ENCODE measurements around the gene DISP3.

Gene DISP3

DNA sequence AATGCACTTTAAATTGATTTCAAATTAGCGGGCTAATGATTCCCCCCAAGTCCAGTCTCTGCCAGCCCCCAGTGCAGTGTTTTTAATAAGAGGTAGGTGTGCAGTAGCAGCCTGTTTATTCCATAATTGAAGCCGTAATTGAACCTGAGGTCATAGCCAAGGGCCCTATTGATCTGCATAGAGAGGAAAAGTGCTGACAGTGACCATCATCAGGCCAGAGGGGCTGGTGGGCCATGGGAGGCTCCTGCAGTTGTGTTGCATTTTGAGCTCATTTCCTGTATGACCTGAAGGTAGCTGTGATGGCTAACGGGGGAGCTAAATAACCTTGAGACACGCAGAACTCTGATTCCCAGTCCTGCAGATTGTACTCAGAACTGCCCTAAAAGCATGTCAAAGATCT, 67.5 kb downstream of the DISP3 start:
- DNase-seq (ENCODE audit: low read depth): no peak

DNA sequence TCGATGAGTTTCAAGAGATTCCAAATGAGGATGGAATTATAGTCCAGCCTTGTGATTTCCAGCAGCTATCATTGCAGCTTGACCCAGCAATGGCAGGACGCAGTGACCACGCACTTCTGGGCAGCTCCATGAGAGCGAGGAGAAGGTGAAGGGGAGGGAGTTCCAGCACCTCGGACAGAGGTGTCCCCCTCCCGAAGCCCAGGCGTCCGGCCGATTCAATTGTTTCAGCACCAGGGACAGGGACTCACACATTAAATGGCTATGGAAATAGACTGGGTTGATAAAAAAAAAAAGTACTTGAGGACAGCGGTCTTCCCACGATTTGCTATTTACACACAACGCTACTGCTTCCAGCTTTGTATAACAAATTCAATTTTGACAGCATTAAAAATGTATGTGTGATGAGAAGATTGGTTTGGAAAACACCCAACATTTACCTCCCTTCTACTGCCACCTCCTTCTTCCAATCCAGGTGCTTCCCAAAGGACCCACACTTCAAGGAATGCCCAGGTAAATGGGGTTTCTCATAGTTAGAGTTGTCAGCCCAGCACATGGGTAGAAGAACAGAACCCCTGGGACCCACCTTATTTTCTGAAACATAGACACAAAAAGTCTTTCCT, 71.8 kb downstream of the DISP3 start:
- peak; percentile 47 for DNase-seq (ENCODE audit: low read depth)

DNA sequence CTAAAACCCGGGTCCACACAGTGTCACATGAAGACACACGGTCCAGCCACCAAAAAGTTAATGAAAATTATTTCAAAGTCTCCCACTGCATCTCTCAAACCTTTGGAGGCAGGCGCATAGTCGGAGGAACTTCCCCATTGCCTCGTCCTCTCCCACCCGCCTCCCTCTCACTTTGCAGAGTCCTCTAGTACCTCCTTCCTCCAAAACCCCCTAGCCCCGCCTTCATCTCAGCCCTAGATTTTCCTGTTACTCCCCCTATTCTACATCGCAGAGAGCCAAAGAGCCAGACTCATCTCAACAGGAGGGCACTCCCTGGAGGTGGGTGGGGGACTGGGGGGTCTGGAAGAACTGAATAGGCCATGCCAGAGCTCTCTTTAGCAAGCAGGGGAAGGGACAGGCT, 79.3 kb downstream of the DISP3 start:
- DNase-seq (ENCODE audit: low read depth): no peak

DNA sequence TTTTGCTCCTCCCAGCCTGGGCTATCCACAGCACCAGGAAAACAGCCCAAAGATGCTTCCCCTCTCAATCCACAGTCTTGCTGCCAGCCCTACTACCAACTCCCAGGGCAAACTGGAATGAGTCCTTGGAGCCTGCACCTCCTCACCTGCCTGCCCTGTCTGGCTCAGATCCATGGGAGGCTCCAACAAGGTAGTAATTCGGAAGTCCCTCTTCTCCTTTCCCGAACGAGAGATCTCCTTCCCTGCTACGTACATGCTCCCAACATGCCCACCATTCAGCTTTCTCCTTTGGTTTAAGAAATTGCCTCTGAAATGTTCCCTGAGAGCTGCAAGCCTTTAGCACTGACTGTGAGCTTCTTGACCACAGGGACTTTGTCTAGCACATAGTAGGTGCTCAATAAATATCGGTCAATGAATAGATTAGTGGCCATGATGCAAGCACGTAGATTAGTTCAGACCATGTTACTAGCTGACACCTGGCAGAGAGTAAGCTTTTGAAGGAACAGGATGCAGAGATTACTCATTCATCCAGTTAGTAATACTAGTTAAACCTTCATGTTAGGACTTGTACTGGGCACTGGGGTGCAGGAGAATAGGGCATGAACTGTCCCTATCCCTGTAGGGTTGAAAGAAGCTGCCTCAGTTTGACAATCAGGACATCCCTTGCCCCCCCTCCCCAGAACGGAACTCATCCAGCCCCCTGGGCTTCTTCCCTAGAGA, 80.1 kb downstream of the DISP3 start:
- DNase-seq (ENCODE audit: low read depth): no peak

DNA sequence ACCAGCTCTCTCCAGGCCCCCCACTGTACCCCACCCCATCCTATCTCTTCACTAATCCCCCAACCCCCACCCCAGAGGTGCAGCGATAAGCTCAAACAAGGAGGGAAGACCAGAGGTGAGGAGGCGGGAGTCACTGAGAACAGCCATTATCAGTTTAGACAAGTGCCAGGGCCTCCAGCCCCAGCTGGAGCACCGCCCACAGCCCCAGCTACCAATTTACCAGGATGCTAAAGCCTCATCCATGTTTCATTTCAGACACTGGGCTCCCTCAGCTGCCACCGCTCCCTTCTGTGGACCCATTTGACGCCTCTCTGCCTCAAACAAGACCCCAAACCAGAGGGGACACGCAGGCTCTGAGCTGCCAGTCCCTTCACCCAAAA, 80.6 kb downstream of the DISP3 start:
- DNase-seq (ENCODE audit: low read depth): no peak

DNA sequence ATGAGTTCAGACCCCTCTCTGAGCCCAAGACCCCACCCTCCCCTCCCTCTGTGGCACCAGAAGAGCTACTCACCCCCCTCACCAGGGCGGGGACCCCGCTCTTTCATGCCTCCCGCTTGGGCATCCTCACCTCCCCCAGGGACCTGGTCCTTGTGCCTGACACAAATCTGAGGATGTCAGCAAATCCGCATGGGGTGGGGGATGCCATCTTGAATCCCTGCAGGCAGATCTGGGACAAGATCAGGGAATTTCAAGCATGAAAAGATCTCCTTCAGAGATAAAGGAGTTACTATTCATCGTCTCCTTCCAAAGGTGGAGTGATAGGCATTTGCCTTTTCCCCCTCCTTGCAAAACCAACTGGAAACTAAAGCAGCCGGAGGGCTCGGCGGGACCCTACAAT, 81.1 kb downstream of the DISP3 start:
- no peak for DNase-seq (ENCODE audit: low read depth)

DNA sequence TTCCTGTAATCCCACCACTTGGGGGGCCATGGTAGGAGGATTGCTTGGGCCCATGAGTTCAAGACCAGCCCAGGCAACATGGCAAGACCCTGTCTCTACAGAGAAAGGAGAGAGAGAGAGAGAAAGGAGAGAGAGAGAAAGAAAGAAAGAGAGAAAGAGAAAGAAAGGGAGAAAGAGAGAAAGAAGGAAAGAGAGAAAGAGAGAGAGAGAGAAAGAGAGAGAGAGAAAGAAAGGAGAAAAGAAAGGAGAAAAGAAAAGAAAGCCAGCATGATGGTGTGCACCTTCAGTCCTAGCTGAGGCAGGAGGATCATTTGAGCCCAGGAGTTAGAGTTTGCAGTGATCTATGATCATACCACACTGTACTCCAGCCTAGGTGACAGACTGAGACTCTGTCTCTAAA, 82.8 kb downstream of the DISP3 start:
- DNase-seq (ENCODE audit: low read depth): no peak

DNA sequence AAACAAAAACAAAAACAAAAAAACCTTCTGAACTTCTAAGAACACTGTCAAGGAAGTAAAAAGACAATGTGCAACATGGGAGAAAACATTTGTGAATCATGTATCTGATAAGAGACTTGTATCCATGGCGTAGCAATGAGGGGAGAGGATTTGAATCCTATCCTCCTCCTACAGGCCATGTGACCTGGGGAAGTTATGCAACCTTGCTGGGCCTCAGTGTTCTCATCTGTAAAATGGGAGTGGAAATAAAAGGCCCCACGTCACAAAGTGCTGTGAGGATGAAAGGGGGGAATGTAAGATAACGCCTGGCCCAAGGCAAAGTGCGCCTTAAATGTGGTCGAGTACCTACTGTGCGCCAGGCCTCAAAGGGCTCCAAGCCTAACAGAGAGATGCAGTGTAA, 83.7 kb downstream of the DISP3 start:
- DNase-seq (ENCODE audit: low read depth): no peak

DNA sequence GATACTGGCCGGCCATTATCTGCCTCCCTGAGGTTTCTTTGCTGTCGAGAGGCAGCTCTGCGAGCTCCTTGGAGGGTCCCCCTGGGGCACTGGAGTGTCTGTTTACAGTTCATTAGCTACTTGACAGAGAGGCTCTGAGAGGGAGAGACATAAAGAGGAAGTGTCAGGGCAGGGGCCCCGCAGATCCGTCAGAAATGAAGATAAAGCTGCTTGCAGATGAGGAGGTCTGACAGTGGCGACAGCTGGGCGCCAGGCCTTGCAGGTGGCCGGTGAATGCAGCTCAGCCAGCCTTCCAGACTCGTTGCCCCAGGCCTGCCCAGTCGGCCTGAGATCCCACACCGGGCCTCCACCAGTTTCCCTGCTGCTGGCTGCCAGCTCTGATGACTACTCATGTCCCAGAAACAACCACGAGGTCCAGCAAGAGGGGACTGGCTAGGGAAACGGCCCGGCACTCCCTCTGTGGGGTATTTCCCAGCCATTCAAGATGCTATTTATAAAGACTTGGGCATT, 84.7 kb downstream of the DISP3 start:
- no peak for DNase-seq (ENCODE audit: low read depth)

DNA sequence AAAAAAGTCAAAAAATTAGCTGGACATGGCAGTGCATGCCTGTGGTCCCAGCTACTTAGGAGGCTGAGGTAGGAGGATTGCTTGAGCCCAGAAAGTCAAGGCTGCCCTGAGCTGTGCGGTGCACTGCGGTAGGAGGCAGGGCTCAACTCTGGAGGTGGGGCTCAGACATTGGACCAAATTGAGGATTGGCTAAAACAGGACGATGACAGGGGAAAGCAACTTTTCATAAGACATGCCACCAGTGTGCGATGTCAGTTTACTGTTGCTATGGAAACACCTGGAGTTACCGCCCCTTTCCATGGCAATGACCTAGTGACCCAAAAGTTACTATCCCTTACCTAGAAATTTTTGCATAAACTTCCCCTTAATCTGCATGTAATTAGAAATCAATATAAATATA, 85.3 kb downstream of the DISP3 start:
- no peak for DNase-seq (ENCODE audit: low read depth)

DNA sequence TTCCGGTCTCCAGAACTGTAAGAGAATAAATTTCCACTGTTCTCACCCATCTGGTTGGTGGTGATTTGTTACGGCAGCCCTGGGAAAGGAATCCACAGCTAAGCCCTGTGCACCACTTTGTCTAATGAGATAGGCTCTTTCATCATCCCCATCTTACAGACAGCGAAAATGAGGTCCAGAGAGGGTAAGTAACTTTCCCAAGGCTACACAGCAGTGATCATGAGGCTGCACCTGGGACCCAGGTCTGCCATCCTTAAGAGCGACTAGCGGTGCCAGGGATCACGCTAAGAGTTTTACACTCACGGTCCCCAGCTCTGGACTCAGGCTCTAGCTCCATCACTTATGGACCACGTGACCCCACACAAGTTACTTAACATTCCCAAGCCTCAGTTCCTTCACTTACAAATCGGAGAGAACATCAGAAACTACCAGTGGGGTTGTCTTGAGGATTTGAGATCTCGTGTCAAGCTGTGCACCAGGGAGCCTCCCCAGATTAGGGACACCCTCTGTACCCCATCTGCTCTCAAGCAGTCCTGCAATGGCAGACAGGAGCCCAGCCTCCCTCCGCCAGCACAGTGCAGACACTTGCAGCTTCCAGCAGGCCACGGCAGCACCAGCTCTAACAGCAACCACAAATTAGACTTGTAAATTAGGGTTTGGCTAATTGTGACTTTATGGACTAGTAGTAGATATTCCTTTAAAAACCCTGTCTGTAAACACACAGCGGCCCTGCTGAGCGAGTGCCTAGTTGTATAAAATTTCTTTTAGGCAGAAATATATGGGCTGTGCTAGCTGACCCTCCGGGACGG, 87.3 kb downstream of the DISP3 start:
- DNase-seq (ENCODE audit: low read depth): no peak

DNA sequence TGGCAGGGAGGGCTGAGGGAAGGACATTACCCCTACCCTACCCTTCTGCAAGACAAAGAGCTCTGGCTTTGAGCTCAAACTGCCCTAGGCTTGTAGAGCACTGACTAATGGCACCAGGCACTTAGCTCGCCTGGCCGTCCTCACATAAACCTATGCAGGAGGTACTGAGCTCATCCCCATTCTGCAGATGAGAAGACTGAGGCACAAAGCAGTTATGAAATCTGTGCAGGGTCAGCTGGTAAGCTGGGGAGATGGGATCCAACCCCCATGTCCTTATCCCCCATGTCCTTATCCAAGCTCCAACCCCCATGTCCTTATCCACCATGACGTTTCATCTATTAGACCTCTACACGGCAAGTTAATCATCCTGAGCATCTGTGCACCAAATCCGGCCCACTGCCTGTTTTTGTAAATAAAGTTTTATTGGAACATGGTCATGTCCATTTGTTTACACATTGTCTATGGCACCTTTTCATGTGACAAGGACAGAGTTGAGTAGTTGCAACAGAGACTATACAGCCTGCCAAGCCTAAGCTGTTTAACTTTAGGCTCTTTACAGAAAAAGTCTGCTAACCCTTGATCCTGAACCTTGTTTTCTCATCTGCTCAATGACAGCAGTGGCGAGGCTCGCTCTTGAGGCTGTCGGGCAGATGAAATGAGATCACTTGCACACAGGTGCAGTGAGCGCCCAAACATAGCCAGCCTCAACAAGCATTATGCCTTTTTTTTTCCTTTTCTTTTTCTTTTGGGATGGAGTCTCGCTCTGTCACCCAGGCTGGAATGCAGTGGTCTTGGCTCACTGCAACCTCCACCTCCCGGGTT, 88.5 kb downstream of the DISP3 start:
- no peak for DNase-seq (ENCODE audit: low read depth)

DNA sequence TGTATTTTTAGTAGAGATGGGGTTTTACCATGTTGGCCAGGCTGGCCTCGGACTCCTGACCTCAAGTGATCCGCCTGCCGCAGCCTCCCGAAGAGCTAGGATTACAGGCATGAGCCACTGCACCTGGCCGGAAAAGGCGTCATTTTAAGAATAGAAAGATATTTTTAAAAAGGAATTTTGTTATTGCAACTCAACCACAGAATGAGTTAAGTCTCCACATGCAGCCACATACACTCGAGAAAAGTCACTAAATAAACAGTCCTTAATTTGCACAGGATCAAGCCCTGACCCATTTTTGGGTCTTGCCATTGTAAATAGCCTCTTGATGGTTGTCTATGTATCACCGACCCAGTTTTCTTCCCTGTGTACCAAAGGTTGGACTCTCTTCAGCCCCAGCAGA, 89.7 kb downstream of the DISP3 start:
- DNase-seq (ENCODE audit: low read depth): peak; percentile 36

DNA sequence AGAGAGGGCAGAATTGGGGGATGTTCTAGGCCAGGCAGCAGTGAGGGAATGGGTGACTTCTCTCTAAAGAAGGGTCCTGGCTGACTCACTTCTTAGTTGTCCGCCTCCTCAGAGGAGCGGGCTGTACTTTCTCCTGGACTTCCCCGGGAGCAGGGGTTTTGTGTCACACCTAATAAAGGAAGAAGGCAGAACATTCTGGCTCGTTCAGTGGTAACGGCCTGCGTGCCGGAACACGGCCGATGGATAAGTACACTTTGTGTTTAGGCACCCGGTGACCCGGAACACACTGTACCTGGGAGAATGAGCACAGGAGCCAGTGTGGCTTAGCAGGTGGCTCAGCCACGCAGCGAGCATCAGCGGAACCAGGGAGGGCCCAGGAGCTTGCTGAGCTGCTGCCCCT, 90.6 kb downstream of the DISP3 start:
- DNase-seq (ENCODE audit: low read depth): no peak

DNA sequence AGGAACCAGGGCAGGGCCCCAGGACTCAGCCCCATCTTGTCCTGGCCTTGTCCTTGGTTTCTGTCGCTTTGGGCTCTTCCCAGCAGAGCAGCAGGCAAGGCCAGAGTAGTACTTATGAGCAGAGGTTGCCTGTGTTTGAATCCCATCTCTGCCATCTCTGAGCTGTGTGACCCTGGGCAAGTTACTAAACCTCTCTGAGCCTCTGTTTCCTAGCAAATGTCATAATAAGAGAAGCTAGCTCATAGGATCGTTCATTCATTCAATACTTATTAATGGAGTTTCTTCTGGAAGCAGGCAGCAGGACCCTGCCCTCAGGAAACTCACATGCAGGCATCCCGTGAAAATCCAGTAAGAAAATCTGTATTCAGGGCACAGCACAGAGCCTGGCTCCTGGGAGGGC, 91.0 kb downstream of the DISP3 start:
- DNase-seq (ENCODE audit: low read depth): no peak

DNA sequence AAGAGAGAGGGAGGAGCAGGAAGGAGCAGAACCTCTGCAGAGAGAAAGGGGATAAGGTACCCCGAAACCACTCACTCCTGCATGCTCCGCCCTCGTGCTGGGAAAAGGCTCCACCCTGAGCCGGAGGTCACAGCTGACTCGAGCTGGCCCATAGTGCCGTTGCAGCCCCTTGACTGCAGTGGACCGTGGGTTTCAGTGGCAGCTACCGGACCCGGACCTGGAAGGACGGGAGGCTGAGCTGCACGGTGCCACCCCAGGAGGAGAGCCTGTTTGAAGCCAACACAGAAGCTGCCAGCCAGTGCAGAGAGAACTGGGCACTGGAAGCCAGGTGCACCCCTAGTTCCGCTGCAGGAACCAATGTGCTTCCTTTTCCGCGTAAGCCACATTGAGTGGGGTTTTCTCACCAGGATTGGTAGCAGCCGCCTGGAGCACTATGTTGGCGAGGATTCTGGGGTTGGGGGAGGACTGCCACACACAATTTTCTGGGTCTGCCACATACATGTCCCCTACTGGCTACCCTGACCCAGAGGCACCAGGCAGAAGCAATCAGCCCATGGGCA, 91.9 kb downstream of the DISP3 start:
- no peak for DNase-seq (ENCODE audit: low read depth)

DNA sequence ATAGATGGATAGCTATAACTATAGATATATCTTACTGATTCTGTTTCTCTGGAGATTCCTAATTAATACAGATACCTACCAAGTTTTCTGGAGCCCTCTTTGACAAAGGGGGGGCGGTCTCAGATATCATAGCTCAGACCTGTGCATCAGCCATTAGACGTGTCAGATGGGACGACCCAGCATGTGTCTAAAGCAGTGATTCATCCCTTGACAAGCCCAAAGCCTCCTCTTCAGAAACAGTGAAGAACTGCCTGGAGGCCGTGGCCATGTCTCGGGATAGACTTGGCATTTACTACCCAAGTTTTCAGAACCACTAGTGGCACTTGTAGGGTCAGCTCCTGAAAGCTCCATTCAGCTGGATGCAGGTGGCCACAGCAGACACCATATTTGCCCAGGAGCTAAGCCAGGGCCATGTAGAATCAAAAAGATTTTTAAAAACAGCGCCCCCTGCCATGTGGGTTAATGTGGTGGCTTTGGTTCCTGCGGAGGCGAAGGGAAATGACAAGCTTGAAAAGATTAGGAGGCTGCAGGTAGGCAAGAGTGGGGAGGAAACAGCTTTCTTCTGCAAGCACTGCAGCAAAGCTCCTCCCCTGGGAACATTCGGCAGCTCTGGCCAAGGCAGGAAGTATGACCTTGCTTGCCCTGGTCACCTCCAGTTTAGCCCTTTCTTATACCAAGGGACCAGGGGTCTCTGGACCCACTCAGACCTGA, 93.1 kb downstream of the DISP3 start:
- DNase-seq (ENCODE audit: low read depth): no peak

DNA sequence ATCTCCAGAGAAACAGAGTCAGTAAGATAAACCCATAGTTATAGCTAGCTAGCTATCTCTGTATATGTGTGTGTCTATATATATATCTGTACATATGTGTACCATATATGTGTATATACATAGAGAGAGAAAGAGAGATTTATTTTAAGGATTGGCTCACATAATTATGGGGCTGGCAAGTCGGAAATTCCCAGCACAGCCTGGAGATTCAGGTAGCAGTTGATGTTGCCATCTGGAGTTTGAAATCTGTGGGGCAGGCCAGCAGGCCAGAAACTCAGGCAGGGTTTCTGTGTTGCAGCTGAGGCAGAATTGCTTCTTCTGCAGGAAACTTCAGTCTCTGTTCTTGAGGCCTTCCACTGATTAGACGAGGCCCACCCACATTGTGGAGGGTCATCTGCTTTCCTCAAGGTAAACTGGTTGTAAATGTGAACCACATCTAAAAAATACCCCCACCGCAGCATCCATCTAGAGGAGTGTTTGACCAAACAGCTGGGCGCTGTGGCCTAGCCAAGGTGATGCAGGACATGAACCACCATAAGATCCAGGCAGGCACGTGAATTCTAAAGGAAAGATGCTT, 94.2 kb downstream of the DISP3 start:
- no peak for DNase-seq (ENCODE audit: low read depth)

DNA sequence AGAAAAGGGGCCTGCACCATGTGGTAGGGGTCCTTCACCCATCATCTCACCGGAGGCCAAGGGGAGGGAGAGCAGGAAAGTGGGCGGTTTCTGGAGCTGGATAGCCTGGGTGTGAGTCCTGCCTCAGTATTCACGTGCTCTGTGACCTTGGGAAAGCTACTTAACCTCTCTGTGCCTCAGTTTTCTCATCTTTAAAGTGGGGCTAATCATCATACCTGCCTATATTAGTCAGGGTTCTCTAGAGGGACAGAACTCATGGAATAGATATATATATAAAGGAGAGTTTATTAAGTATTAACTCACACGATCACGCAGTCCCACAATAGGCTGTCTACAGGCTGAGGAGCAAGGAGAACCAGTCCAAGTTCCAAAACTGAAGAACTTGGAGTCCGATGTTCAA, 96.6 kb downstream of the DISP3 start:
- no peak for DNase-seq (ENCODE audit: low read depth)

DNA sequence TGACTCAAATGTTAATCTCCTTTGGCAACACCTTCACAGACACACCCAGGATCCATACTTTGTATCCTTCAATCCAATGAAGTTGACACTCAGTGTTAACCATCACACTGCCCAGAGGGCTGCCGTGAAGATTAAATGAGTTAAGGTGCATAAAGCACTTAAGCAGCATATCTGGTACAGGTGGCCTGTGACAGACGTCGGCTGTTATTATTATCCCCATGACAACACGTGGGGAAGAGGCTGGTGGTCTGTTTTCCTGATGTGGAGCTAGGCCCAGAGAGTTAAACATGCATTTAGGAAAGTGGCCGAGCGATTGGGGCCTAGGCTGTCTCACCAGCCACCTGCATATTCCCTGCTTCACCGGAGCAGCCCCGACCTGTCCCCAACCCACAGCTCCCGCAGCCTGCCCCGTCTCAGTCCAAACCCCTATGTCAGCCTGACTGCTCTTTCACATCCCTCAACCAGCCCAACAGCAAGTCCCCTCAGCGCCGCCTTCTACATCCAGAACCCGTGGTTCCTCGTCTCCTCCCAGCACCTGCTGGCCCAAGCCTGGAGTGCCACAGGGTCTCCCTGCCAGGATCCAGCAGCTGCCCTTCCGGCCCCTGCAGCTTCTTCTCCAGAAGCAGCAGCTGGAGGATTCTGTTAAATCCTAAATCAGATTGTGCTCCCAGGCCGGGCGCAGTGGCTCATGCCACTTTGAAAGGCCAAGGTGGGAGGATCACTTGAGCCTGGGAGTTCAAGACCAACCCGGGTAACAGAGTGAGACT, 97.3 kb downstream of the DISP3 start:
- DNase-seq (ENCODE audit: low read depth): no peak
